ENCODE results near the gene PTPRF.

Gene PTPRF

DNA sequence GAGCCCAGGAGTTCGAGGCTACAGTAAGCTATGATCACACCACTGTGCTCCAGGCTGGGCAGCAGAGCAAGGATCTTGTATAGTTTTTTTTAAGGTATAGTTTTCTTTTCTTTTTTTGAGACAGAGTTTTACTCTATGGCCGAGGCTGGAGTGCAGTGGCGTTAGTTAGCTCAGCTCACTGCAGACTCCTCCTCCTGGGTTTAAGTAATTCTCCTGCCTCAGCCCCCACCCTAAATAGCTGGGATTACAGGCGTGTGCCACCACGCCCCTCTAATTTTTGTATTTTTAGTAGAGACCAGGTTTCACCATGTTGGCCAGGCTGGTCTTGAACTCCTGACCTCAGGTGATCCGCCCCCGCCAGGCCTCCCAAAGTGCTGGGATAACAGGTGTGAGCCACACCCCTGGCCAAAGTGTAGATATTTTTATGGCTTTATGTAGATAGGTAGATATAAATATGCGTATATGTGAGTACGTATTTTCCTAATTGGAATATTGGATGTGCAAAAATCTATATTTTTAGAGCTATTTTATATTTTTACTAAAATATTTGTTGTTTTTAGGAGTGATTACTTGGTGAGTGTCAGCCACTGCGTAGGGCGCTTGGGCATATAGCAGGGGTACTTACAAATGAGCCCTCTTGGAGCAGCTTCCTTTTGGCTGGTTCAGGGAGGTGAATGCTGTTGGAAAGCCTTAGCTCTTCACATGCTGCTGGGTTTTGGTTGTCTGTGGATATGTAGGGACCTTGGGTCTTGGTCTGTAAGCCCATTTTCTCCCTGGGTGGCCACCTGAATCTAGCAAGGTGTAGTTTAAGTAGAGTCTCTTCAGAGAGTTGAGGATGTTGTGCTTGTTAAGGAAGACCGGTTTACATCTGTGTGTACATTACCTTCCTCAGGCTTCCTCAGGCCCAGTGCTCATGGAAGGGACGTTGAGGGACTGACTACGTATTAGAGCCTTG, 128.8 kb downstream of the PTPRF start:
- no peak overlapping the region for H3K4me3 ChIP-seq (ENCODE audit: low read length)
- no peak for TF ChIP-seq CTCF (conservative IDR thresholded peaks at IDR 0.05; ENCODE audit: low read length)
- DNase-seq (ENCODE audit: low read depth), result no peak

DNA sequence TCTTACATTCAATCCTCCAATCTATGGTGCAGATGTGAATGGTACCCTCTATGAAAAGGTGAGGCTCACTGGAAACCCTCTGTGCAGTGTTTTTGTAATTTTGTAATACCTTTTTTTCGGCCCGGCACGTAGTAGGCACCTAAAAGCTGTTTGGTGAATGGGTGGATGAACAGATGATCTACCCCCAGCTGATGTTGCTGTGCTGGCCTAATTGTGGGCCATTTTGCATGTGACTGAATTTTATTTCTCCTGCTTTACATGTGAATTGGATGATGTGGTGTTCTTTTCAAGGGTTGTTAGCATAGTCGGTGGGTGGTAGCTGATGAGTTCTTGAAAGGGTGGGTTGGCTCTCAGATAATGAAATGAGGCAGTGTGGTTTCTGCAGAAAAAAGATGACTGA, 129.7 kb downstream of the PTPRF start:
- H3K4me3 ChIP-seq (ENCODE audit: low read length), result no peak overlapping the region
- TF ChIP-seq CTCF (conservative IDR thresholded peaks at IDR 0.05; ENCODE audit: low read length), result no peak
- no peak for DNase-seq (ENCODE audit: low read depth)

DNA sequence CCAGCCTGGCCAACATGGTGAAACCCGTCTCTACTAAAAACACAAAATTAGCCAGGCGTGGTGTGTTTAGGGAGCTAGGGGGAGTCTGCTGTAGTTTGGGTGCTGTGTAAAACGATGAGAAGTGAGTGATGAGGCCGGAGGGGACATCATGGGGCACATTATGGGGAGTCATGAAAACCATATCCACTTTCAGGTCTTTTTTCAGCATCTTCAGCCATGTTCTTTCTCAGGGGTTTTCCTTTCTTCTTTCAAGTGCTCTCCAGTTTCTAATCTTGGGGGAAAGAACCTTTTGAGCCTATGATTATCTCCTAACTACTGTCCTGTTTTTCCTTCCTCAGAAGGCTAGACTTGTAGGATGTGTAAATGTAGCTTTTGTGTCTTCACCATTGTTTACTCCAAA, 133.7 kb downstream of the PTPRF start:
- no peak for DNase-seq (ENCODE audit: low read depth)
- no peak overlapping the region for H3K4me3 ChIP-seq (ENCODE audit: low read length)
- no peak for TF ChIP-seq CTCF (conservative IDR thresholded peaks at IDR 0.05; ENCODE audit: low read length)

GRCh38 chr1:43666608-43667007, 135.9 kb downstream of the PTPRF start:
- DNase-seq (ENCODE audit: low read depth), result no peak

DNA sequence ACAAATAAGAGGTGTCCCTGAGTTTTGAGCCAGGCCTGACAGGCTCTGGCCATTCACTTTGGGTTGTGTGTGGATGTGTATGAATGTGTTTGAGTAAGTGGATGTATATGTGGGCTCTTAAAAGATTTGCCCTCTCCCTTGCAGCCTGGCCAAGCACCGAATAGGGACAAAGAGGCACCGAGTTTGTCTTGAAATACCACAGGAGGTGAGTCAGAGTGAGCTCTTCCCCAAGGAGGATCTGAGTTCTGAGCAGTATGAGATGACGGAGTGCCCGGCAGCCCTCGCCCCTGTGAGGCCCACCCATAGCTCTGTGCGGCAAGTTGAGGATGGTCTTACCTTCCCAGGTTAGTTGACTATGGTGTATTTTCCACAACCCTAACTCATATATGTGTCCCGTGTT, 138.3 kb downstream of the PTPRF start:
- H3K4me3 ChIP-seq (ENCODE audit: low read length), result no peak overlapping the region
- no peak for TF ChIP-seq CTCF (conservative IDR thresholded peaks at IDR 0.05; ENCODE audit: low read length)
- DNase-seq (ENCODE audit: low read depth), result peak; percentile 9

More at GRCh38 chr1:43666608-43667007, 135.9 kb downstream of the PTPRF start:
- no peak for TF ChIP-seq CTCF (conservative IDR thresholded peaks at IDR 0.05; ENCODE audit: low read length)
- H3K4me3 ChIP-seq (ENCODE audit: low read length), result no peak overlapping the region

GRCh38 chr1:43669878-43670277, 139.2 kb downstream of the PTPRF start:
- no peak overlapping the region for H3K4me3 ChIP-seq (ENCODE audit: low read length)
- DNase-seq (ENCODE audit: low read depth), result no peak
- TF ChIP-seq CTCF (conservative IDR thresholded peaks at IDR 0.05; ENCODE audit: low read length), result no peak

DNA sequence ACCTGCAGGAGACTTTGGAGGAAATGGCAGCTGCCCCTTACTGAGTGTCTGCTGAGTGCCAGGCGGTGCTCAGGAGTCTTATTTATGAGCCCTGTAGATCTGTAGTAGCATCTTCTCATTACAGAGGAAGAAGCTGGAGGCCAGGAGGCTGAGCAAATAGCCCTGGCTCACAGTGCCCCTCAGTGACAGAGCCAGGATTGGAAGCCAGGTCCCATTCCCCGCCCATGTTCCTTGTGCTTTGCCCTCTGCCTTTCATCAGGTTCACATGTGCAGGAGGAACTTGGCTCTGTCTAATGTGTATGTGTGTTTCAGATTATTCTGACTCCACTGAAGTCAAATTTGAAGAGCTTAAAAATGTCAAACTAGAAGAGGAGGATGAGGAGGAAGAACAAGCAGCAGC, 140.5 kb downstream of the PTPRF start:
- no peak for TF ChIP-seq CTCF (conservative IDR thresholded peaks at IDR 0.05; ENCODE audit: low read length)
- DNase-seq (ENCODE audit: low read depth), result peak; percentile 21
- no peak overlapping the region for H3K4me3 ChIP-seq (ENCODE audit: low read length)

Data from AG10803 (cell line).